Esophagus muscularis mucosa (tissue), 4 donors: ENCODE results near the gene NARS2.

Experiments used
- CTCF ChIP-seq, 3 experiments: fragments of 200-600 bp in 2 of 3; fragments of 450-650 bp in 1 of 3; sonication (generic) in 2 of 3; IDR thresholded peaks; one replicate each; pipeline ENCODE4 v1.5.1; 2017 to 2019; ENCODE audit warnings: antibody characterized with exemption in 3 of 3, mild to moderate bottlenecking in 2 of 3, moderate library complexity in 1 of 3
- EP300 ChIP-seq: sonication (generic); formaldehyde crosslinking; IDR thresholded peaks from one replicate; pipeline ENCODE4 v1.6.1; 2017; ENCODE audit warnings: antibody characterized with exemption
- POLR2A ChIP-seq: fragments of 450-650 bp; IDR thresholded peaks from one replicate; pipeline ENCODE4 v1.6.1; 2017; ENCODE audit warnings: antibody characterized with exemption, moderate library complexity, mild to moderate bottlenecking, low read depth
- POLR2AphosphoS5 ChIP-seq, 2 donors: sonication (generic); formaldehyde crosslinking; IDR thresholded peaks; one replicate each; pipeline ENCODE4 v1.6.1; 2017; ENCODE audit warnings: antibody characterized with exemption in 2 of 2

GRCh38 chr11:78564490-78565467 lies 9.9 kb downstream of the NARS2 start:
- TF ChIP-seq CTCF (IDR thresholded peaks at IDR 0.05) (peak; percentile 69 to 77 (median 76)), EP300 (no peak), POLR2A (no peak), POLR2AphosphoS5 (IDR thresholded peaks at IDR 0.05) (no peak)
